ENCODE data around the gene C2orf78. TPM values are rescaled to one million over a fixed set of nuclear protein-coding genes. Genes with fewer than 3 reads are reported as not detected.

C2orf78 gene
- total and polyA plus RNA-seq, 9 of the 15 experiments (the other 6 are each of a cell fraction or from before 2014, with no cell fraction given), result 0.04 to 0.28 (median 0.20) TPM

GRCh38 chr2:73736855-73737779, 46.9 kb upstream of the C2orf78 start, which contains the start of gene TPRKB (continued):
- TF ChIP-seq ZNF175 (CRISPR knock-in tag; IDR thresholded peaks at IDR 0.05; ENCODE audit: low read depth) (no peak), POLR2B (IDR thresholded peaks at IDR 0.05; ENCODE audit: low read depth, partially characterized antibody) (peak; percentile 87), PTRF (tag; IDR thresholded peaks at IDR 0.05) (no peak), SNAPC5 (CRISPR knock-in tag; IDR thresholded peaks at IDR 0.05) (no peak), ZNF282 (CRISPR knock-in tag; IDR thresholded peaks at IDR 0.05) (no peak), PHF20 (IDR thresholded peaks at IDR 0.05; ENCODE audit: partially characterized antibody) (peak; percentile 96), CGGBP1 (CRISPR knock-in tag; IDR thresholded peaks at IDR 0.05) (no peak), SMAD4 (CRISPR knock-in tag; conservative IDR thresholded peaks at IDR 0.05) (peak; percentile 75; the same call in 1 of the 2 replicates), CBX1 (IDR thresholded peaks at IDR 0.05; ENCODE audit: low read depth) (peak; percentile 96), NCOA1 (IDR thresholded peaks at IDR 0.05; ENCODE audit: low read depth) (peak; percentile 83), E2F1 (CRISPR knock-in tag; IDR thresholded peaks at IDR 0.05) (peak; percentile 70), ZNF592 (IDR thresholded peaks at IDR 0.05) (peak; percentile 67), FOXP1 (CRISPR knock-in tag; IDR thresholded peaks at IDR 0.05) (peak; percentile 85; the same call in 1 of the 2 replicates), HDAC1 (IDR thresholded peaks at IDR 0.05) (peak in 1 of 2 experiments; percentile 78; a peak in 1 of 4 replicates), BRD4 (IDR thresholded peaks at IDR 0.05) (peak; percentile 25; the same call in 1 of the 2 replicates), TAF7 (tag; IDR thresholded peaks at IDR 0.05) (peak; percentile 34), FOS (IDR thresholded peaks at IDR 0.05; ENCODE audit: extremely low read depth, insufficient read length) (peak; percentile 15), MED1 (CRISPR knock-in tag; IDR thresholded peaks at IDR 0.05; ENCODE audit: borderline replicate concordance) (no peak), POLR2AphosphoS5 (IDR thresholded peaks at IDR 0.05; ENCODE audit: control insufficient read depth, insufficient read depth, low read depth, low read length) (peak; percentile 90), PHTF2 (CRISPR knock-in tag; IDR thresholded peaks at IDR 0.05) (no peak), HES1 (IDR thresholded peaks at IDR 0.05; ENCODE audit: low read depth) (no peak), ZNF766 (CRISPR knock-in tag; conservative IDR thresholded peaks at IDR 0.05) (peak; percentile 80)
